Measurements from ENCODE around the gene NRIP1. TPM values are rescaled to one million over a fixed set of nuclear protein-coding genes. Genes with fewer than 3 reads are reported as not detected.

Gene NRIP1
- total RNA-seq, 1 experiment from 2014 or later, result 10.4 TPM

GRCh38 chr21:14952916-14953315 is 111.9 kb downstream of the NRIP1 start:
- Histone ChIP-seq H3K4me1 (ENCODE audit: insufficient read depth, low read length) (no peaks in the 10 kb centered on the region), H3T11ph (ENCODE audit: low read length) (no peak overlapping the region), H2BK12ac (ENCODE audit: insufficient read length, low read depth, low read length) (no peak overlapping the region), H3K23me2 (ENCODE audit: insufficient read length, low read depth, low read length, poor library complexity, severe bottlenecking) (no peaks in the 10 kb centered on the region), H3K9me3 (ENCODE audit: control insufficient read depth, low read depth, low read length) (no peaks in the 10 kb centered on the region), H3K4ac (ENCODE audit: low read depth, low read length) (no peak overlapping the region), H2AK5ac (ENCODE audit: insufficient read length, low read length) (no peak overlapping the region), H3K79me2 (ENCODE audit: insufficient read depth, low read length) (no peaks in the 10 kb centered on the region), H2AFZ (ENCODE audit: low read length) (no peak overlapping the region), H3K23ac (ENCODE audit: insufficient read length, low read depth, low read length) (no peak overlapping the region), H3K27ac (ENCODE audit: insufficient read length, low read depth, low read length) (no peak overlapping the region), H3K56ac (ENCODE audit: insufficient read length, low read depth, low read length) (no peak overlapping the region), H3K9ac (ENCODE audit: extremely low read depth, insufficient read length, low read length) (no peak overlapping the region), H4K20me1 (ENCODE audit: control insufficient read depth, insufficient read depth, insufficient read length) (no peaks in the 10 kb centered on the region), H4K8ac (replicated peaks; ENCODE audit: insufficient read length, low read depth, low read length) (no peak overlapping the region), H4K5ac (ENCODE audit: insufficient read length, low read depth, low read length) (no peak overlapping the region), H3K27me3 (ENCODE audit: insufficient read depth, low read length) (no peaks in the 10 kb centered on the region), H3K14ac (ENCODE audit: insufficient read depth, low read length) (no peak overlapping the region), H4K91ac (ENCODE audit: insufficient read length, low read depth, low read length) (no peak overlapping the region), H2BK15ac (ENCODE audit: low read depth, low read length) (no peak overlapping the region), H3K79me1 (ENCODE audit: insufficient read depth, low read depth, low read length, poor library complexity, severe bottlenecking) (no peaks in the 10 kb centered on the region), H2BK5ac (ENCODE audit: insufficient read length, low read length) (no peak overlapping the region), H3K4me2 (ENCODE audit: insufficient read depth, insufficient read length, low read length) (no peak overlapping the region), H2BK20ac (ENCODE audit: low read depth, low read length, poor library complexity, severe bottlenecking) (no peak overlapping the region), H3K18ac (ENCODE audit: insufficient read length, low read depth, low read length) (no peak overlapping the region), H2BK120ac (ENCODE audit: low read depth, low read length, poor library complexity, severe bottlenecking) (no peak overlapping the region)
- H3K4me1 Mint-ChIP-seq, result peaks cover 1 to 4% of the 10 kb centered on the region in 2 experiments
- TF ChIP-seq, protein P1, sequence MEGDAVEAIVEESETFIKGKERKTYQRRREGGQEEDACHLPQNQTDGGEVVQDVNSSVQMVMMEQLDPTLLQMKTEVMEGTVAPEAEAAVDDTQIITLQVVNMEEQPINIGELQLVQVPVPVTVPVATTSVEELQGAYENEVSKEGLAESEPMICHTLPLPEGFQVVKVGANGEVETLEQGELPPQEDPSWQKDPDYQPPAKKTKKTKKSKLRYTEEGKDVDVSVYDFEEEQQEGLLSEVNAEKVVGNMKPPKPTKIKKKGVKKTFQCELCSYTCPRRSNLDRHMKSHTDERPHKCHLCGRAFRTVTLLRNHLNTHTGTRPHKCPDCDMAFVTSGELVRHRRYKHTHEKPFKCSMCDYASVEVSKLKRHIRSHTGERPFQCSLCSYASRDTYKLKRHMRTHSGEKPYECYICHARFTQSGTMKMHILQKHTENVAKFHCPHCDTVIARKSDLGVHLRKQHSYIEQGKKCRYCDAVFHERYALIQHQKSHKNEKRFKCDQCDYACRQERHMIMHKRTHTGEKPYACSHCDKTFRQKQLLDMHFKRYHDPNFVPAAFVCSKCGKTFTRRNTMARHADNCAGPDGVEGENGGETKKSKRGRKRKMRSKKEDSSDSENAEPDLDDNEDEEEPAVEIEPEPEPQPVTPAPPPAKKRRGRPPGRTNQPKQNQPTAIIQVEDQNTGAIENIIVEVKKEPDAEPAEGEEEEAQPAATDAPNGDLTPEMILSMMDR (conservative IDR thresholded peaks at IDR 0.05), result no peak
- no peaks in the 10 kb centered on the region for H3K27me3 Mint-ChIP-seq (ENCODE audit: low read depth)
- H3K36me3 Mint-ChIP-seq (ENCODE audit: insufficient read depth in 1 of 3, low read depth in 3 of 3), result peaks cover 3 to 12% (median 4%) of the 10 kb centered on the region in 3 experiments; a peak in 5 of 7 replicates
- peaks cover 4 to 6% of the 10 kb centered on the region in 2 experiments for H3K9me3 Mint-ChIP-seq
- no peak for DNase-seq
- no peak overlapping the region for H3K4me3 Mint-ChIP-seq
- no CpG with 5 or more reads among the region's 4 CpGs for WGBS (ENCODE audit: extremely low coverage, insufficient read length, low lambda C conversion rate)
- H3K27ac Mint-ChIP-seq, result no peak overlapping the region
